ENCODE measurements around the gene MAG.

The MAG gene

GRCh38 chr19:35314031-35314430 lies 22.1 kb downstream of the MAG start:
- no peak overlapping the region for H3K4me3 ChIP-seq (ENCODE audit: low read depth, low read length, poor library complexity, severe bottlenecking)
- TF ChIP-seq, protein P1, sequence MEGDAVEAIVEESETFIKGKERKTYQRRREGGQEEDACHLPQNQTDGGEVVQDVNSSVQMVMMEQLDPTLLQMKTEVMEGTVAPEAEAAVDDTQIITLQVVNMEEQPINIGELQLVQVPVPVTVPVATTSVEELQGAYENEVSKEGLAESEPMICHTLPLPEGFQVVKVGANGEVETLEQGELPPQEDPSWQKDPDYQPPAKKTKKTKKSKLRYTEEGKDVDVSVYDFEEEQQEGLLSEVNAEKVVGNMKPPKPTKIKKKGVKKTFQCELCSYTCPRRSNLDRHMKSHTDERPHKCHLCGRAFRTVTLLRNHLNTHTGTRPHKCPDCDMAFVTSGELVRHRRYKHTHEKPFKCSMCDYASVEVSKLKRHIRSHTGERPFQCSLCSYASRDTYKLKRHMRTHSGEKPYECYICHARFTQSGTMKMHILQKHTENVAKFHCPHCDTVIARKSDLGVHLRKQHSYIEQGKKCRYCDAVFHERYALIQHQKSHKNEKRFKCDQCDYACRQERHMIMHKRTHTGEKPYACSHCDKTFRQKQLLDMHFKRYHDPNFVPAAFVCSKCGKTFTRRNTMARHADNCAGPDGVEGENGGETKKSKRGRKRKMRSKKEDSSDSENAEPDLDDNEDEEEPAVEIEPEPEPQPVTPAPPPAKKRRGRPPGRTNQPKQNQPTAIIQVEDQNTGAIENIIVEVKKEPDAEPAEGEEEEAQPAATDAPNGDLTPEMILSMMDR (IDR thresholded peaks at IDR 0.05; ENCODE audit: low read length), result no peak
- no peak for TF ChIP-seq EZH2 (IDR thresholded peaks at IDR 0.05; ENCODE audit: borderline replicate concordance, low read length)
- no peaks in the 10 kb centered on the region for H3K36me3 ChIP-seq (ENCODE audit: insufficient read depth, low read length)
- H4K20me1 ChIP-seq (ENCODE audit: insufficient read depth, low read length), result no peaks in the 10 kb centered on the region
- H3K79me2 ChIP-seq (ENCODE audit: insufficient read depth, low read length), result no peaks in the 10 kb centered on the region
- no peaks in the 10 kb centered on the region for H3F3A ChIP-seq (ENCODE audit: insufficient read depth, low read length)
- H3K4me1 ChIP-seq (ENCODE audit: insufficient read depth, low read length, severe bottlenecking), result peaks cover 26% of the 10 kb centered on the region
- H3K9me3 ChIP-seq (ENCODE audit: low read length), result no peaks in the 10 kb centered on the region
- 0 out of 2 replicates have a peak, but pooled peaks cover 3% of the 10 kb centered on the region for H3K27me3 ChIP-seq (ENCODE audit: insufficient read depth, low read length)
- H3K4me2 ChIP-seq (ENCODE audit: low read length), result no peak overlapping the region
- H3K9me2 ChIP-seq (ENCODE audit: low read depth, low read length), result no peaks in the 10 kb centered on the region
- H2AFZ ChIP-seq (ENCODE audit: low read length), result no peak overlapping the region
- no peak overlapping the region for H3K27ac ChIP-seq (ENCODE audit: low read depth, low read length, poor library complexity, severe bottlenecking)
- no peak overlapping the region for H3K9ac ChIP-seq (ENCODE audit: low read length)

DNA sequence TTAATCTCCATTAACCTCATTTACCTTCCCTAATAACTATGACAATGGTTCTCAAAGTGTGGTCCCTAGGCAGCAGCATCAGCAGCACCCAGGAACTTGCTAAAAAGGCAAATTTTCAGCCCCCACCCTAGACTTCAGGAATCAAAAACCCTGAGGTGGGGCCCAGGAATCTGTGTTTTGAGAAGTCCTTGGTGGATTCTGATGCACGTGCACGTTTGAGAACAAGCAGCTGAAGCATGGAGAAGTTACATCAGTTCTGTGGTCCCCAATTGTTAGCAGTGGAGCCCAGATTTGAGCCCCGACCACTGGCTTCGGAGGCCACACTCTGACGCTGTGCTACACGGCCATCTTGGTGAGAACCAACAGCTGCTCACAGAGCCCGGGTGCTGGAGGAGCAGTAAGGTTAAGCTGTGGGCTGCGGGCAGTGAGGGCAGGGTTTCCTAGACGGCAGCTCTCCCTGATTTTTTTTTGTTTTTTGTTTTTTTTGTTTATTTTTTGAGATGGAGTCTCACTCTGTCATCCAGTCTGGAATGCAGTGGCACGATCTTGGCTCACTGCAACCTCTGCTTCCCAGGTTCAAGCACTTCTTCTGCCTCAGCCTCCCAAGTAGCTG lies 23.0 kb downstream of the MAG start:
- no peak for TF ChIP-seq EZH2 (IDR thresholded peaks at IDR 0.05; ENCODE audit: borderline replicate concordance, low read length)
- TF ChIP-seq, protein P1 (IDR thresholded peaks at IDR 0.05; ENCODE audit: low read length), result no peak
- Histone ChIP-seq H2AFZ (ENCODE audit: low read length) (no peak overlapping the region), H3K4me1 (ENCODE audit: insufficient read depth, low read length, severe bottlenecking) (peaks cover 36% of the 10 kb centered on the region), H3K36me3 (ENCODE audit: insufficient read depth, low read length) (no peaks in the 10 kb centered on the region), H3K27me3 (ENCODE audit: insufficient read depth, low read length) (0 out of 2 replicates have a peak, but pooled peaks cover 3% of the 10 kb centered on the region), H3K79me2 (ENCODE audit: insufficient read depth, low read length) (no peaks in the 10 kb centered on the region), H3K9me3 (ENCODE audit: low read length) (no peaks in the 10 kb centered on the region), H3K4me2 (ENCODE audit: low read length) (no peak overlapping the region), H4K20me1 (ENCODE audit: insufficient read depth, low read length) (no peaks in the 10 kb centered on the region), H3K9ac (ENCODE audit: low read length) (no peak overlapping the region), H3K4me3 (ENCODE audit: low read depth, low read length, poor library complexity, severe bottlenecking) (no peak overlapping the region), H3K27ac (ENCODE audit: low read depth, low read length, poor library complexity, severe bottlenecking) (no peak overlapping the region), H3K9me2 (ENCODE audit: low read depth, low read length) (no peaks in the 10 kb centered on the region), H3F3A (ENCODE audit: insufficient read depth, low read length) (no peaks in the 10 kb centered on the region)

- Histone ChIP-seq H3F3A (ENCODE audit: insufficient read depth, low read length) (no peaks in the 10 kb centered on the region), H3K4me1 (ENCODE audit: insufficient read depth, low read length, severe bottlenecking) (peaks cover 45% of the 10 kb centered on the region), H3K9me3 (ENCODE audit: low read length) (no peaks in the 10 kb centered on the region), H3K27me3 (ENCODE audit: insufficient read depth, low read length) (0 out of 2 replicates have a peak, but pooled peaks cover 3% of the 10 kb centered on the region), H4K20me1 (ENCODE audit: insufficient read depth, low read length) (no peaks in the 10 kb centered on the region), H3K79me2 (ENCODE audit: insufficient read depth, low read length) (no peaks in the 10 kb centered on the region), H3K36me3 (ENCODE audit: insufficient read depth, low read length) (no peaks in the 10 kb centered on the region), H3K4me3 (ENCODE audit: low read depth, low read length, poor library complexity, severe bottlenecking) (no peak overlapping the region), H3K9ac (ENCODE audit: low read length) (no peak overlapping the region), H3K4me2 (ENCODE audit: low read length) (no peak overlapping the region), H3K27ac (ENCODE audit: low read depth, low read length, poor library complexity, severe bottlenecking) (no peak overlapping the region), H2AFZ (ENCODE audit: low read length) (no peak overlapping the region), H3K9me2 (ENCODE audit: low read depth, low read length) (no peaks in the 10 kb centered on the region)
- no peak for TF ChIP-seq EZH2 (IDR thresholded peaks at IDR 0.05; ENCODE audit: borderline replicate concordance, low read length)
- TF ChIP-seq, protein P1 (IDR thresholded peaks at IDR 0.05; ENCODE audit: low read length), result peak; percentile 21; the same call in 1 of the 2 replicates
These were observed 23.9 kb downstream of the MAG start for GRCh38 chr19:35315883-35316282.

Measured in OCI-LY1 (cell line).